22Rv1 (cell line): ENCODE data around the gene CEP41.

ENCODE experiments used
- H3K27ac ChIP-seq: fragments of 450-650 bp; 2 replicates; pipeline ENCODE4 v1.5.1; 2017
- ZFX ChIP-seq: fragments of 450-650 bp; IDR thresholded peaks from 2 replicates; pipeline ENCODE4 v1.6.1; 2017; ENCODE audit warnings: antibody characterized with exemption, borderline replicate concordance
- TF ChIP-seq, protein P1 (sequence below): fragments of 450-650 bp; IDR thresholded peaks from 2 replicates; pipeline ENCODE4 v1.5.1; 2017; ENCODE audit warnings: mild to moderate bottlenecking

CEP41 gene

GRCh38 chr7:130387306-130387627 is 53.5 kb downstream of the CEP41 start:
- no peak overlapping the region for H3K27ac ChIP-seq
- no peak for TF ChIP-seq ZFX
- TF ChIP-seq, protein P1, sequence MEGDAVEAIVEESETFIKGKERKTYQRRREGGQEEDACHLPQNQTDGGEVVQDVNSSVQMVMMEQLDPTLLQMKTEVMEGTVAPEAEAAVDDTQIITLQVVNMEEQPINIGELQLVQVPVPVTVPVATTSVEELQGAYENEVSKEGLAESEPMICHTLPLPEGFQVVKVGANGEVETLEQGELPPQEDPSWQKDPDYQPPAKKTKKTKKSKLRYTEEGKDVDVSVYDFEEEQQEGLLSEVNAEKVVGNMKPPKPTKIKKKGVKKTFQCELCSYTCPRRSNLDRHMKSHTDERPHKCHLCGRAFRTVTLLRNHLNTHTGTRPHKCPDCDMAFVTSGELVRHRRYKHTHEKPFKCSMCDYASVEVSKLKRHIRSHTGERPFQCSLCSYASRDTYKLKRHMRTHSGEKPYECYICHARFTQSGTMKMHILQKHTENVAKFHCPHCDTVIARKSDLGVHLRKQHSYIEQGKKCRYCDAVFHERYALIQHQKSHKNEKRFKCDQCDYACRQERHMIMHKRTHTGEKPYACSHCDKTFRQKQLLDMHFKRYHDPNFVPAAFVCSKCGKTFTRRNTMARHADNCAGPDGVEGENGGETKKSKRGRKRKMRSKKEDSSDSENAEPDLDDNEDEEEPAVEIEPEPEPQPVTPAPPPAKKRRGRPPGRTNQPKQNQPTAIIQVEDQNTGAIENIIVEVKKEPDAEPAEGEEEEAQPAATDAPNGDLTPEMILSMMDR, result no peak

- TF ChIP-seq, protein P1, result no peak
- no peak for TF ChIP-seq ZFX
- no peak overlapping the region for H3K27ac ChIP-seq
Measured at GRCh38 chr7:130386876-130387275, 53.9 kb downstream of the CEP41 start.

DNA sequence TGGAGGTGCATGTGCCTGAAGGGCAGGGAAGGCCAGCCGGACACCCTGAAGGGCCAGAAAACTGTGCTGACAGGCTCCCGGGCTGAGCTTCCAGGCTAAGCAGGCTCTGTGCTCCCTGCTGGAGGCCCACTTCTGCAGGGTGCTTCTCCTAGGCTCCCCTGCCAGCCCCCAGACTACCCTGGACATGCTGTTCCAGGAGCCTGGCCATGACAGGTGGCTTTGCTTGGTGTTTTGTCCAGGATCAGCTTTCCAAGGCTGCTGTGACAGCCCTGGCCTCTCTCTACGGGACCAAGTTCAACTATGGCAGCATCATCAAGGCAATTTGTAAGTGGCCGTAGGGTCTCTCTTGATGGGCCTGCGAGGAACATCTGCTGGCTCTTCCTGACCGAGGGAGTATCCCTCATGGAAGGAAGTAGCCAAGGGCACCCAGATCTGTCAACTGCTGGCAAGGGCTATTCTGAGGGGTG is 55.2 kb downstream of the CEP41 start:
- TF ChIP-seq ZFX, result no peak
- TF ChIP-seq, protein P1, result no peak
- H3K27ac ChIP-seq, result no peak overlapping the region

GRCh38 chr7:130384841-130385599 is 55.8 kb downstream of the CEP41 start:
- TF ChIP-seq, protein P1, result no peak
- TF ChIP-seq ZFX, result no peak
- no peak overlapping the region for H3K27ac ChIP-seq

GRCh38 chr7:130384371-130384801 is 56.4 kb downstream of the CEP41 start:
- no peak overlapping the region for H3K27ac ChIP-seq
- no peak for TF ChIP-seq ZFX
- TF ChIP-seq, protein P1, result no peak

- TF ChIP-seq, protein P1, result no peak
- TF ChIP-seq ZFX, result no peak
- no peak overlapping the region for H3K27ac ChIP-seq
Measured at GRCh38 chr7:130383187-130383980, 57.4 kb downstream of the CEP41 start.
